Adrenal gland (tissue), 5 donors: ENCODE data around the gene B4GALT6.

Source experiments
- CTCF ChIP-seq, 6 experiments: fragments of 450-650 bp in 4 of 6; fragments of 200-600 bp in 2 of 6; sonication (generic) in 1 of 6; IDR thresholded peaks; 1 replicate in 5 of 6; 2 replicates in 1 of 6; pipeline versions ENCODE4 v1.5.1 to v1.8.0; 2016 to 2021; ENCODE audit warnings: antibody characterized with exemption in 6 of 6, mild to moderate bottlenecking in 2 of 6, moderate library complexity in 1 of 6
- POLR2A ChIP-seq, 2 donors: fragments of 450-650 bp; IDR thresholded peaks; one replicate each; pipeline ENCODE4 v1.6.1; 2017; ENCODE audit warnings: antibody characterized with exemption in 2 of 2, mild to moderate bottlenecking in 2 of 2, moderate library complexity in 1 of 2
- donor health status: DM: no; HTN: no; CAD: no.

GRCh38 chr18:31581498-31582197, 102.7 kb downstream of the B4GALT6 start:
- TF ChIP-seq CTCF (IDR thresholded peaks at IDR 0.05) (no peak), POLR2A (IDR thresholded peaks at IDR 0.05) (no peak)
